ENCODE data around the gene UBE4B. TPM values are rescaled to one million over a fixed set of nuclear protein-coding genes. Genes with fewer than 3 reads are reported as not detected.
A peak's percentile ranks its signal among the peaks of the same experiment; 100 is the strongest.
"Not testable (repeated sequence)": the region's sequence is repeated elsewhere in the genome, so short reads cannot be mapped to it uniquely, and the experiment has no call there.

UBE4B gene
- polyA plus RNA-seq, 1 donor, result 61.1 TPM

DNA sequence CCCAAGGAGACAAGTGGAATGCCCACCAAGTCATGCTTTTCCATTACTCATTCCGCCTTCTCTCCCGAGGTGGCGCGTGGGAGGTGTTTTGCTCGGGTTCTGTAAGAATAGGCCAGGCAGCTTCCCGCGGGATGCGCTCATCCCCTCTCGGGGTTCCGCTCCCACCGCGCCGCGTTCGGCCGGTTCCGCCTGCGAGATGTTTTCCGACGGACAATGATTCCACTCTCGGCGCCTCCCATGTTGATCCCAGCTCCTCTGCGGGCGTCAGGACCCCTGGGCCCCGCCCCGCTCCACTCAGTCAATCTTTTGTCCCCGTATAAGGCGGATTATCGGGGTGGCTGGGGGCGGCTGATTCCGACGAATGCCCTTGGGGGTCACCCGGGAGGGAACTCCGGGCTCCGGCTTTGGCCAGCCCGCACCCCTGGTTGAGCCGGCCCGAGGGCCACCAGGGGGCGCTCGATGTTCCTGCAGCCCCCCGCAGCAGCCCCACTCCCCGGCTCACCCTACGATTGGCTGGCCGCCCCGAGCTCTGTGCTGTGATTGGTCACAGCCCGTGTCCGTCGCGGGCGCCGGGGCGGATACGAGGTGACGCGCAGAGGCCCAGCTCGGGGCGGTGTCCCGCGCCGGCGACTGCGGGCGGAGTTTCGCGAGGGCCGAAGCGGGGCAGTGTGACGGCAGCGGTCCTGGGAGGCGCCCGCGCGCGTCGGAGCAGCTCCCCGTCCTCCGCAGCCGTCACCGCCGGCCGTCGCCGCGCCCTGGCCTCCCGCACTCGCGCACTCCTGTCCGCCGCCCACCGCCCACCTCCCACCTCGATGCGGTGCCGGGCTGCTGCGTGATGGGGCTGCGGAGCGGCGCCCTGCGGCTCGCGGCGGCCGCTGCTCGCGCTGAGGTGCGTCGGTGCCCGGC is 177.4 kb downstream of the UBE4B start, which contains the start of gene KIF1B:
TSS of gene KIF1B (plus strand) at position 666 of the 906 bp plus-strand sequence. CDS start 21,759 bp downstream, outside the sequence.
- peak; percentile 97 for DNase-seq

DNA sequence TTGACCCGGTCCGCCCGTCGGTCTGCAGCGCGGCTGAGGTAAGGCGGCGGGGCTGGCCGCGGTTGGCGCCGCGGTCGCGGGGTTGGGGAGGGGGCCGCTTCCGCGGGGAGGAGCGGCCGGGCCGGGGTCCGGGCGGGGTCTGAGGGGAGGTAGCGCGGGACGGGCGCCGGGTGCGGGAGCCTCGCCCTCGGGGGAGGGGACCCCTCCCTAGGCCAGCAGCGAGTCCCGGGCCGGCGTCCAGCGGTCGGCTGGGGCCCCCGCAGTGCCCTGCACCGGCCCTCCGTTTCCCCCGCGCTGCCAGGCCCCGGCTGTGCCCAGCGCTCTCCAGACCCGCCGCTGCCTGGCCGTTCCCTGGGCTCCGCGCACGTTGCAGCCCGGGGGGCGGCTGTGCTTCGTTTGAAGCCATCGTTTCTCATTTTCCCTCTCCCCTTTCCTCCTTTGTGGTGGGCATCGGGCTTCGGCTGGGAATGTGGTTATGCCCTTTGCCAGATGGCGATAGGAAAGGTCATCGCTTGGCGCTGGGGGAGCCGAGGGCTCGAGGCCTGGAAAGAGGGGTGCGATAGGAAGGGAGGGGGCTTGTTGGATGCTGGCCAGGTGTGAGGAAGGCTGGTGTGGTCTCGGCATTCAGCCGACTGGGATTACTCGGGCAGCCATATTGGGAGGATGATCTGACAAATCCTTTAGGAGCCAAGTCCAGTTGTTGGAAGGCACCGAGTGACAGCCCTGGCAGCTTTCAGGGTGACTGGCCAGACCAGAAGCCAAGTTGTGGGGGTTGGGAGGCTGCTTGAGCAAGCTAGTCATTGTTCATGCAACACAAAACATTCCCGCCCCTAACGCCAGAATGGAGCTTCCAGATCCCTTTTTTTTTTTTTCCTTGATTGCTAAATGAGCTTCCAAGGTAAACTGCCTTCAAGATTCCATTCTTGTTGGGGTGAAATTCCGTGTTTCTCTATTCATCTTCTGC is 178.4 kb downstream of the UBE4B start:
- peak; percentile 85 for DNase-seq

DNA sequence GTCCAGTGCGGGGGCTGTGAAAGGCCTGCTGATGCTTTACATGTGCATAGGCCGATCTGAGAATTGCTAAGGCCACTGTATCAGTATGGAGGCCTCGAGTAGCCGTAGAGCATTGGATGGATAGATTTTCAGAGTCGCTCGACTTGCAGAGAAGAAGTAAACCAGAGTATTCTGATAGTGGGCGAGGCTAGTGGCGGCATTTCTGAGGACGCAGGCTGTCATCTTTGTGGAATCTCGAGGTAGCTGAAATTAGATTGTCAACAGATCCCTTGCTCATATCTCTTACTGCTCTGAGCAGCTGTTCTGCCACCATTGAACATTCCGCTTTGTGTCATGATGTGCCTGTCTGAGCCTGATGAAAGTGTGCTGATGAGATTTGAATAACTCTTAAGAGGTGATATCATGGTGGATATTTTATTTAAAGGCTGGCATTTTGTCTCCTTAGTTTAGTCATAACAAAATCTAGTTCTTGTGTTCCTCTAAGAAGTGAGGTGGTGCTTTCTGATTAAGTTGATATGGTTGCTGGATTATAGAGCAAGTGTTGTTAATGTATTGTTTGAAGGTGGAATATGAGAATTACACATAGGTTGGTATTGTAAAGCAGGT is 179.2 kb downstream of the UBE4B start:
- DNase-seq, result no peak

DNA sequence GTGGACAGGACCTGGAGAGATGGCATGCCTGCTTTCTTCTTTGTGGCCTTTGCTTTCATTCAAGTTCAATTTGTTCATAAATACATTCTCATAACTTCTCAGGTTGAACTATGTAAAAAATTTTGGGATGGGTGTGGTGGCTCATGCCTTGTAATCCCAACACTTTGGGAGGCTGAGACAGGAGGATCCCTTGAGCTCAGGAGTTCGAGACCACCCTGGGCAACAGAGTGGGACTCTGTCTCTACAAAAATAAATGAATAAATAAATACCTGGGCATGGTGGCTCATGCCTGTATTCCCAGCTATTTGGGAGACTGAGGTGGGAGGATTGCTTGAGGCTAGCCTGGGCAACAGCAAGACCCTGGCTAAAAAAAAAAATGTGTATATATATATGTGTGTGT is 179.7 kb downstream of the UBE4B start:
- DNase-seq, result no peak

DNA sequence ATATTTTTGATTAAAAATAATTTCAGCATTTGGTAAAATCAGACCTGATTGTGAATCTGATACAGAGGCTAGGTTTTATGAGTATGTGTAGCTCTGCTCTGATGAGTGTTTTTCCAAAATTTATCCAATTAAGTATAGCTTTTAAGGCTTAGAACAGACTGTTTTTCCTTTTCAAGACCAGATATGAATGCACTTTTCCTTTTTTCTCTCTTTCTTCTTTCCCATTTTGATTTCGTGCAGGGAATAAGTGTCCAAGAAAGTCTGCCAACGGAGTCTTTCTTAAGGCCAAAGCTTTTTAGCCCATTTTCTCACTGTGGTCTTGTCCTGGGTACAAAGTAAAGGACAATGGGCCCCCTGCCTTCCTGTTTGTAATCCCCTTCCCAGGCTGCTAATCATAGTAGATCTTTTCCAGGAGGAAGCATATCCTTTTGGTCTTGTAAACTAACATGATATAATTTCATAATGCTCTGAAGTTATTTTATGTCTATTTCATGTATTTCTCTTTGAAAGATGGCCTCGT is 180.5 kb downstream of the UBE4B start:
- no peak for DNase-seq

DNA sequence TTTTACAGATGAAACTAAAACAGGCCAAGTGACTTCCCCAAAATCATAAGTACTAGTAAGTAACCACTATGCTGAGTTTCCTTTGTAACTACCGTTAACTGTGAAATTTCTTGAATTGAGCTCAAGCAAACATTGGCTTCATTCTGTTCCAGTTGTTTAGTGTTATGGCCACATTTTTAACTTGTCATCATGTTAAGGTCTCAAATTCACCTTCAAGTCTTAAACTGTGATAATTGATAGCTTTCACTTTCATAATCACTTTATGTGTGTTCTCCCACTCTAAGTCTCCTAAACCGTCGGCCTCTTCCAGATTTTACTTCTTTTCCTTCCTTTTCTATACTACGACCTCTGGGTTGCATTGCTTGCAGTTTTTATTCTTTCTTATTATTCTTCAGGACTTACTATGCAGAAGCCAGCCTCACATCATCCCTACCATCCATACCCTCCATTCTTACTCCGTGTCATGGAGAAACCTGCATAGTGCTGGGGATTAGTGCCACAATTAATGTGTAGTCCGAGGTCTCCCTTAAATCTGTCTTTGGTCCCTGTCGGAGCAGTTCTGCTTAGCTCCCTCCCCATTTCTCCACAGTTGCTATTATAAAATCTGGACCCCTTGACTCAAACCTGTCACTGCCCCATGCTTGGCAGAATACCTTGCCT is 183.5 kb downstream of the UBE4B start:
- DNase-seq, result no peak

DNA sequence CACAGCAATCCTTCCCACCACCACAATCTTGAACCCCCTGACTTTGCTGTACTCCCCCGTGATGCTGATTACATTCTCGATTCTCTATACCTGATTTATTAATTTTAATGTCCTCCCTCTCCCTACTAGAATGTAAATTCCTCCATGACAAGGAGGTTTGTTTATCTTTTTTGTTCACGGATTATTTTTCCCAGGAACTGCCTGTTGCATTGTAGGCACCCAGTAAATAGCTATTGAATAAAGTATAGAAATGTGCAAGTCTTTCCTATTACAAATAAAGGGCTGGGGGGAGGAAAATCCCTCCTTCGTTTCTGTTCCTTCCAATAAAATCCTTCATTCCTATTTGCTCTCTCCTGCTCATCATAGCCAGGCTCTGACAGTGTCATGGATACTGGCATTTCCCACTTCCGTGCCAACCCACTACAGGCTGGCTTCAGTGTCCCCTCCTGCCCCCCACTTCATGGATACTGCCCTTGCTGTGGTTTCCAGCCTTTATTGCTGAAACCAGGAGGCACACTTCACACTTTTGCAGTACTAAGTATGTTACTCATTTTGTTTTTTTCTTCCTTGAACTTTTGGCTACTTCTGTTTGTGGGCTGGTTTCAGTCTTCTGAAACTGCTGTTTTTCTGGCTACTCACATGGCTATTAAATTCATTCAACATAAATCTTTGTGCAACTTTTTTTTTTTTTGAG is 185.1 kb downstream of the UBE4B start:
- DNase-seq, result no peak

DNA sequence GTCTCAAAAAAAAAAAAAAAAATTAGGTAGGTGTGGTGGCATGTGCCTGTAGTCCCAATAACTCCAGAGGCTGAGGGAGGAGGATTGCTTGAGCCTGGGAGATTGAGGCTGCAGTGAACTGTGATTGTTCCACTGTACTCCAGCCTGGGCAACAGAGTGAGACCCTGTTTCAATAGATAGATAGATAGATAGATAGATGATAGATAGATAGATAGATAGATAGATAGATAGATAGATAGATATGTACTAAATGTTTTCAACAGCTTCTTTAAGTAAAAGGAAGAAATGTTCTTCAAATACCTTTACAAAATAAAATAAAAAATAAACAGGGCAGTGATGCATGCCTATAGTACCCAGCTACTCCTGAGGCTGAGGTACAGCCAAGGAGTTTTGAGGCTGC is 187.4 kb downstream of the UBE4B start:
- DNase-seq, result no peak

DNA sequence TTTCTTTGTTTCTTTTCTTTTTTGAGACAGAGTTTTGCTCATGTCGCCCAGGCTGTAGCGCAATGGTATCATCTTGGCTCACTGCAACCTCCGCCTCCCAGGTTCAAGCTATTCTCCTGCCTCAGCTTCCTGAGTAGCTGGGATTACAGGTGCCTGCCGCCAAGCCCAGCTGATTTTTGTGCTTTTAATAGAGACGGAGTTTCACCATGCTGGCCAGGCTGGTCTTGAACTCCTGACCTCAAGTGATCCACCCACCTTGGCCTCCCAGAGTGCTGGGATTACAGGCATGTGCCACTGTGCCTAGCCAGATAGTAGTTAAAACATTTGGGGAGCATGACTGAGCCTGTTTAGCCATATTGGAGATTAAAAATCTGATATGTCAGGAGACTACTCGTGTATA is 187.9 kb downstream of the UBE4B start:
- not testable (repeated sequence) for DNase-seq

DNA sequence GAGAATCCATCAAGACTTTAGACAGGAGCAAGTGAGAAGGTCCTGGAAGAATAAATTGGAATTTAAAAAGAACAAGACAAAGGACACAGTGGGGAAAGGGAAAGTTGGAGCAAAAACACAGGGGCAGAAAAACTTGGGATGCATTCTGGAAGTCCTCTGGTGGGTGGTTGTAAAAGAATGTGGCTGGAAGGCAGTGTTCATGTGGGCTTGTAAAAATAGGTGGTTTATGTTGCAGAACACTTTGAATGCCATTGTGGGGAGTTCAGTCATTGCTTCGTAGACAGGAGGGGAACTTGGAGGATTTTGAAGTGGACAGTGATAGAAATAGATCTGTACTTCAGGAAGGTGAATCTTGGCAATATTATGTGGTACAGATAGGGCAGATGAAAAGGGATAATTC is 192.8 kb downstream of the UBE4B start:
- no peak for DNase-seq

DNA sequence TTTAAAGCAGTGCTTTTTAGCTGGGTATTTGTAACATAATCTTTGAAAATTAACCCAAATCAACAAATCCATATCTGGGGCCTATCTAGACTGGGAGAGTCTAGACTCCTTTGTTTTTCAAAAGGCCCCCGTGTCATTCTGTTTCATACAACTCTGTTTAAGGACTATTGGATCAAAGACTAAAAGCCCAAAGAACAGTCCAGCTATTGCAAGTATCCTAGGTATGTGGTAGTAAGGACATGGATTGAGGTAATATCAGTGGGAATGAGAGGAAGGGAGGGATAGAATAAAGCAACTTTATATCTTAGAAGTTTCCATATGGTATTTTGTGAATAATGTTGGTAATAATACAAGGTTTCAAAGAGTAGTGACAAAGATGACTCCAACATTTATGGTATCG is 195.8 kb downstream of the UBE4B start:
- DNase-seq, result no peak

DNA sequence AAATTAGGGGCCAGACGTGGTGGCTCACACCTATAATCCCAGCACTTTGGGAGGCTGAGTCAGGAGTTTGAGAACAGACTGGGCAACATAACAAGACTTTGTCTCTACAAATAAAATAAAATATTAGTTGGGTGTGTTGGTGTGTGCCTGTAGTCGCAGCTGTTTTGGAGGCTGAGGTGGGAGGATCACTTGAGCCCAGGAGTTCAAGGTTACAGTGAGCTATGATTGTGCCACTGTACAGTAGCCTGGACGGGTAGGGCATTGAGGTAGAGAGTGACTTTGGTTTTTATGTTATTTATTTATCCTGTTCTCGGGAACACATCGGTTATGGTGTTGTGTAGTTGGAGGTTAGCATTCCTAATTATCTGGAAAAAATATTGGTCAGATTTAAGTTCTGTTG is 197.1 kb downstream of the UBE4B start:
- no peak for DNase-seq

Other genes starting within 250 kb of the UBE4B start
- gene CLSTN1, start 209.0 kb upstream of the UBE4B start, polyA plus RNA-seq (ENCODE audit: insufficient read length), result 151 TPM
- 28.4 TPM for gene CTNNBIP1, start 122.7 kb upstream of the UBE4B start, polyA plus RNA-seq (ENCODE audit: insufficient read length)
- gene LZIC, start 89.6 kb upstream of the UBE4B start, polyA plus RNA-seq (ENCODE audit: insufficient read length), result 77.7 TPM
- gene NMNAT1, start 89.5 kb upstream of the UBE4B start, polyA plus RNA-seq (ENCODE audit: insufficient read length), result 24.4 TPM
- gene RBP7, start 35.7 kb upstream of the UBE4B start, polyA plus RNA-seq (ENCODE audit: insufficient read length), result 15.3 TPM
- gene KIF1B, start 177.6 kb downstream of the UBE4B start, polyA plus RNA-seq (ENCODE audit: insufficient read length), result 55.5 TPM

Data from left kidney (tissue), 2 donors.